Fibroblast of lung (primary cell): ENCODE results near the gene SCRN2.

ENCODE experiments used
- CTCF ChIP-seq, 2 donors: IDR thresholded peaks in 1 of 2; conservative IDR thresholded peaks in 1 of 2; 1 replicate in 1 of 2; 2 replicates in 1 of 2; pipeline ENCODE4 v1.5.1; 2011 to 2012; ENCODE audit warnings: low read length in 2 of 2, control low read depth in 1 of 2, inconsistent platforms in 1 of 2, low read depth in 1 of 2, mild to moderate bottlenecking in 1 of 2
- EZH2 ChIP-seq: IDR thresholded peaks from 2 replicates; pipeline ENCODE4 v1.5.1; 2012; ENCODE audit warnings: low read length, control low read depth, mild to moderate bottlenecking; ENCODE audit errors: missing control alignments

- no peak for TF ChIP-seq CTCF (conservative IDR thresholded peaks at IDR 0.05 in 1 of 2, IDR thresholded peaks at IDR 0.05 in 1 of 2; ENCODE audit: low read depth in 1 of 2, low read length in 2 of 2)
- TF ChIP-seq EZH2 = no peak
These were observed 34.8 kb downstream of the SCRN2 start for GRCh38 chr17:47806026-47806912.
